Activated effector memory CD4-positive, alpha-beta T cell treated with Interleukin-2 at 50 U/mL for 16 hours (primary cell): Measurements from ENCODE around the gene CRIP1.

Experiments
- DNase-seq: peaks from one replicate; pipeline ENCODE4 v3.0.0-alpha.2; 2020

Gene CRIP1

DNA sequence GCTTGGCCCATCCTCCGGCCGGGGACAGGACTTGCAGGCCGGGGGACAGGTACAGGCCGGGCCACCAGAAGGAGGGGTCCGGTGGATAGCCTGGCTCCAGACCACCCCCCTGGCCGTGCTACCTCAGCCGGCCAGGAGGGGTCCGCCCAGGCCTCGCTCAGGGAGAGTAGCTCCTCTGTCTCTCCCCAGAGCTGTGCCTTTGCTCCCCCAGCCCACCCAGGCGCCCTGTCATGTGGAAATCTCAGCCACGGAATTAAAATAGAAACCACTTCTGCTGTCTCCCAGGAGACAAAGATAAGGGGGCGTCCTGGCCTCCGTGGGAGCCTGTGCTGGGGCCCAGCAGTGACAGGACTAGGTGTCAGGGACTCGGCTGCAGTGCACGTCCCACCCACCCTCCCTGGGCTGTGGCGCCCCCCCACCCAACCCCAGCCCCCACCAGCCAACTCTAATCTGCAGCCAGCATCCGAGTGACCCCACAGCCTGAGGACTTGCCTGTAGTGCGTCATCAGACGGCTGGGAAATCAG is 15.3 kb upstream of the CRIP1 start:
- no peak for DNase-seq

DNA sequence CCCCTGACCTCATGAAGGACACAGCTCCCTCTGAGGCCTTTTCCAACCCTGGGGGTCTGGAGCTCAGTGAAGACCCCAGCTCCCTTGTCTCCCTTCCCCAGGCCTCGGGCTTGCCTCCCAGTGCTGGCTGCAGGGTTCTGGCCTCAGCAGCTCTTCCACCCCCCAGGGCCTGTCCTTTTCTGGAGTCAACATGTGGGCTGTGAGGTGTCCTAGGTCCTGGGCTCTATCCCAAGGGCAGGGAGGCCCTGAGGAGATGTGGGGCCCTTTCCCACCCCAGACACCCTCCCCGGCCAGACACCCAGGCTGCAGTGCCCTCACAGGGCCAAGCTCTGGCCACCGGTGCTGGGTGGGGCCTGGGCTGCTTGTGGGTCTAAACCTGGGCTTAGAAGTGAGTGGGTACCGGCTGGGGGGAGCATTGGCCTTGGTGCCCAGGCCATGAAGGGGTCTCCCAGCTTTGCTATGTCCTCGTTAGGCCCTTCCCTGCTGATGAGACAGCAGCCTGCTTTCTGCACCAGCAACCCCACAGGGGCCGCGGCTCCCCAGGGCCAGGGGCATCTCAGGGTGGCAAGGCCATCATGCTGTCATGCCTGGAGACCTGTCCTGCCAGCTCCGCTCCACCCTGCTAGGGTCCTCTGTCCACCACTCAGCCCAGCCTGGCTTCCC is 14.7 kb upstream of the CRIP1 start:
- no peak for DNase-seq

DNA sequence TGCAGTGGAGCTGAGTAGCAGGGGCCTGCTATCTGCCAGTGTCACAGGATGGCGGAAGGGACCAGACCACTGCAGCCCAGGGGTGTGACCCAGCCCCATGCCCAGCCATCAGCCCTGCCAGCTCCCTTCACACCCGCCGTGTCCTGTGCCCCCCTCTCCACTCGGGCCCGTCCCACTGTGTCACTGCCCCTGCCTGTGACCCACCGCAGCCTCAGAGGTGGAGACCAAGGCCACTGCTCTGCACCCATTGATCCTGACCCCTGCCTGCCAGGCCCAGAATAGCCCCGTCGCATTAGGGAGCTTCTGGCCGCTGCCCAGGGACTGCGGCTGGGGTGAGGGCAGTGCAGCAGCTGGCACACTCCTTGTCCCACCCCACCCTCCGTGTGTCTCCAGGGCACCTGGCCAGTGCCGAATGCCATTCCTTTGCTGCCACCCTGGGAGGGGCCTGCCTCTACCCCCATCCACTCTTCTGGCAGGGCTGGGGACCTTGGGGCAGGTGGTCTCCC is 14.1 kb upstream of the CRIP1 start:
- no peak for DNase-seq

DNA sequence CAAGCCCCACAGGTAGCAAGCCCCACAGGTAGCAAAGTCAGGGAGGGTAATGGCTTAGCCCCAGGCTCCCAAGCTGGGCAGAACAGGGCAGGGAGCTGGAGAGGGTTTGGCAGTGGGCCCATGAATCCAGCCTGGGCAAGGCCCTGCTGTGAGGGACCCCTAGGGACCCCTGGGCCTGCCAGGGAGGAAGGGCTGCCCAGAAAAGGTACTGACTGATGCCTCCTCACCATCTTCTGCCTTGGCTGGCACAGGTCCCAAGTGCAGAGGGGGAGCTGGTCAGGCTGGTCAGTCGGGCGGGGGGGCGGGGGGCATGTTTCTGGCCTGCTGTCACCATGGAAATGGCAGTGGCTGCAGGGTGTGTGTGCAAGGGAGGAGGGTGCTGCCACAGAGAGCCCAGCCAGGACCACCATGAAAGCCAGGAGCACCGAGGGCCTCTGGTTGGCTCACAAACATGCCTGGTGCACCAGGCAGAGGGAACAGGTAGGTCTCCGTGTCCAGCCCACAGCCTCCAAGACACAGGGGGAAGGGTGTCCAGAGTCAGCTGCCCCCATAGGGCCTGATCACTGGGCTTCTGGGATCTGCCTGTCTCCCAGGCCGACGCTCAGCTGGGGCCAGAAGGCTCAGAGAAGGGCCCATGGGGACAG is 13.5 kb upstream of the CRIP1 start:
- DNase-seq: no peak

DNA sequence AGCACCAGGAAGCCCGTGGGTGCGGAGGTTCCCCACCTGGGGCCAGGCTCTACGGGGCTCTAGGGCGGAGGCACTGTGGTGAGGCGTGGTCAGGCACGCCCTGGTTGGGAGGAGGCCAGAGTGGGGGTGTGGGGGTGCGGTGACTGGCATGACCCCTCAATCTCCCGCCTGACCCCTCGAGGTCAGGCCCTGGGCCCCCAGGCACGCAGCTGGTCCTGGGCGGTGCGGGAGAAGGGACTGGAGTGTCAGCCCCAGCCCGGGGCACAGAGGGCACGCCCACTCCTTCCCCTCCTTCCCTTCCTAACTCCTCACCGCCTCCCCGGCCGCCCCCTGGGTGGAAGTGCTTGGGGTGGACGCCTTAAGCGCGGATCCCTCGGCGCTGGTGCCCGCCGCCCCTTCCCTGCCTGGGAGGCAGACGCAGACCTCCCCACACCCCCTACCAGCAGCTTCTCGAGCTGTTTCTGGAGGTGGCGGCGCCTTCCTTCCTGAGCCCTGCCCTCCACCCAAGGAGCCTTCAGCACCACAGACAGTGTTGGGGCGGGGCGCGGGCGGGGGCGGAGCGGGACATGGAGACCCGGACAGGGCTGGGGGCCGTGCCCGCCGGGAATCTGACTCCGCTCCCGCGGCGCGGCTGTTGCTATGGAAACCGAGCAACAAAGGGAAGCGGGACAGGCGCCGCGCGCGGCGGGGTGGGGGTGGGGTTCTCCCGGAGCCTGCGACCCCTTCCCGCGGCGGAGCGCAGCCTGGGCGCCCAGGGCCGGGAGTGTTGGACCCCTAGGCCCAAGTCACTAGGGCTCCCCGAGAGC is 12.8 kb upstream of the CRIP1 start:
- peak; percentile 68 for DNase-seq

DNA sequence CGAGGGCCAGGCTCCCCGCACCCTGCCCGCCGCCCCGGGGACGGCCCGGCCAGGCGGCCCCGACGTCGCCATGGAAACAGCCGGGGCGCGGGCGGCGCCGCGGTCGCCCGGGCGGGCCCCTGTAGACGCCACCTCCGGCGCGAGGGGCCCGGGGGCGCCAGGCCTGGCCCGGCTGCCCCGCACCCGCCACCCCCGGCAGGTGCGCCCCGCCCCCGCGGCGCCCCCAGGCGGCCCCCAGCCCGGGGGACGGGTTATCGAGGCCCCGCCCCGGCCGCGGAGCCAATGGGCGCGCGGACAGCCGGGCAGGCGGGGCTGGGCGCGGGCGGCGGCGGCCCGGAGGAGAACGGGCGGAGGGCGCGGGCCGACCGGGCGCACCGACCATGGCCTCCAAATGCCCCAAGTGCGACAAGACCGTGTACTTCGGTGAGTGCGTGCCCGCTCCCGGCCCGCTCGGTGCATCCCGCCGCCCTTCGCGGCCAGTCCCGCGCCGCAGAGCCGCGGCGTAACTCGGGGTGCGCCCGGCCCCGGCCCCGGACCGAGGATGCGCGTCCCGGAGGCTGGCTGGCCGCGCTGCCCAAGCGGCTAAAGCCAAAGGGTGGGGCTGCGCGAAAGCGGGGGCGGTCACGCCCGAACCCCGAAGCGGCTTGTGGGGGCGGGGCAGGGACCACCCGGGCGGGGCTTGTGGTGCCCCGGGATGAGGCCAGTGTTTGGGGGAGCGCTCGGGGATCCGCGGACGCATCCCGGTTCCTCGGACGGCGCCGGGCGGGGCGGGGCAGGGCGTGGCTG is 12.0 kb upstream of the CRIP1 start, which contains the start of gene CRIP2:
CRIP2 (plus strand) TSS at position 339 of the 786 bp plus-strand sequence; CDS start at position 381, 42 bp downstream.
- DNase-seq: no peak

DNA sequence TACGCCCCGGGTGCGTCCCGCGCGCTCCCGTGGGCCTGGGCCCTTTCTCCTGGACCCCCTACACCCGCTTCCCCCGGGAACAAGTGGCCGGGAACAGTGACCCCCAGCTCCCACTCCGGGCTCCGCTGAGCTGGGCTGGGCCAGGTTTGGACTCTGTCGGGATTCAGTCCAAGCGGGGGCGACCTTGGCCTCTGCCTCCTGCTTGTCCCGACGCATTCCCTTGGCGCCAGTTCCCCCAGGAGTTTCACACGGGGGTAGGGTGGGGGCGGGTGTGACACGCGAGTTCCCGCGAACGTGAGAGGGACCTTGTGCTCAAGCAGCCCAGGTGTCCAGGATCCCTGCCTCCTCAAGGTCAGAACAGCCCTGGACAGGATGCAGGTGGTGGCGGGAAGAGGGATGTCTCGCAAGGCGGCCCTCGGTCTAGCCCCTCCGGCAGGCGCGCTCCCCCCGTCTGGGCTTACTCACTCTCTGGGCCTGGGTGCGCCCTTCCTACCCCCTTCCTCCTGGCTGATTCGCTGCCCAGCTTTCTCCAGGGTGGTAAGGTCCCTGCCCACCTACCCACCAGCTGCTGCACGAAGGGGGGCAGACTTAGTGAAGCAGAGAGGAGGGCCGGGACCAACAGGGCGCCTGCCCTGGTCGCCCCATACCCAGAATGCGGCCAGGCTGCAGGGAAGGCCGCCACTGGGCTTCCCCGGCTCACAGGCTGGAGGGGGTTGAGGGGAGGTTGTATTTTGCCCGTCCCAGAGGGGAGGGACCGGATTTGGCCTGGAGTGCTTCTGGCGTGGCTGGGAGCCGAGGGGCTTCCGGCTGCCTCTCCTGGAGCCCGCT is 11.2 kb upstream of the CRIP1 start:
- no peak for DNase-seq

DNA sequence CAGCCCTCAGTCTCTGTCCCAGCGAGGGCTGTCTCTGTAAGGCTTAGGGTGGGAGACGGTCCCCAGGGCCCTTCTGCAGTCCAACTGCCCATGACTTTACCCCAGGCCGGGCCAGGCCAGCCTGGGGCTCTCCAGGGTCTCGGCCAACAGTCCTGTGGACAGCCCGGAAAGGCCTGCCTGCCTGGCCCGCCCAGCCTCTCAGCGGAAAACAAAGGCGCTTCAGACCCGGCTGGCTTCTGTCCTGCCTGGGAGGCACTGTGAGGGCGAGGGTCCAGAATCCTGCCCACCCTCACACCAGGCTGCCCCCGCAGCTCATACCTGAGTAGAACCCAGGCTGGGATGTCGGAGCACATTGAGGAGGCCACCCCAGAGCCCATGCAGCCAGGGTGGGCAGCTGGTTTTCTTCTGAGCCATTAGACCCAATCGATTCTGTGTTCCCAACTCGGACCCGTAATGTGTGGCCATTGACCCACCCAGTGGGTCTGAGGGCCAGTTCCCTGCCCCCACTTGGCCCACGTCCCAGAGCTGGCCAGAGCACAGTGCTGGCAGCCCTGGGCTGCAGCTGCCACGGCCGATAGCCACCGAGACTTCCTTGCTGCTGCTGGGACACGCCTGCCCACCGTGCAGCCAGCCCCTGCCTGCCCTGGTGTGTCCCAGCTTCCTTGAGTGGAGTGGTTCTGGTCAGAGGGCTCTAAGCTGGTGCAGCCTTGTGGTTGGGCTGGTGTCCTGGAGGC is 10.4 kb upstream of the CRIP1 start:
- DNase-seq: no peak

DNA sequence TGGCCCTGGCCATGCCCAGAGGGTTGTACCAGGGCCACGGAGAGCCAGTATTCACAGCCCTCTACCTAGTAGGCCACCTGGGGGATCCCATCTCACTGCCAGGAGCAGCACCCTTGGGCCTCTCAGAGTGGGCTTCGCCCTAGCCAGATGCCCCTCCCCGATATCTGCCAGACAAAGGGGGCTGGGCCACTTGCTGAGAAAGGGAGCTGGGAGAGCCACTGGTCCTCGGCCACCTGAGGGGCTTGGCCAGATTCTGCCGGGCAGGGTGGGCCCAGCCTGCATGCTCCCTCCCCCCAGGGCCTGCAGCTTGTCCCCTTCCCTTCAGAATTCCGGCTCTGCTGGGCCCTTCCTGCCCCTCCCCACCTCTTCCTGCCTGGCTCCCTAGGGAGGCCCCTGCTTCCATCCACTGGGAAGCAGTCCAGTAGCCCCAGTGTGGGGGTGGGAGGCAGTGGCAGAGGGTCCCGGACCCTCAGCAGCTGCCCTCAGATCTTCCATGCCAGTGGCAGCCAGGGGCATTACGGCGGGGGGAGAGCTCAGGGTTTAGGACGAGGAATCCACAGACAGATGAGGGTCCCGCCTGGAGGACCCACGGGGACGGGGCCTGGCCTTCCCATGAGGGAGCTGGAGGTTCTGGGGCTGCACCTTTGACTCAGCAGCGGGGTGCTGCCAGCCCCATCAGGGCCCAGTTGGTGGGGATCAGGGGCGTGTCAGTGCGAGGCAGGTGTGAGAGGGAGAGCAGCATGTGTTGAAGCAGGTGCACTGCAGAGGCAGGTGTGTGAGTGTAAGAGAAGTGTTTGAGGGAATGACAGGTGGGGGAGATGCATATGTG is 9.6 kb upstream of the CRIP1 start:
- no peak for DNase-seq

DNA sequence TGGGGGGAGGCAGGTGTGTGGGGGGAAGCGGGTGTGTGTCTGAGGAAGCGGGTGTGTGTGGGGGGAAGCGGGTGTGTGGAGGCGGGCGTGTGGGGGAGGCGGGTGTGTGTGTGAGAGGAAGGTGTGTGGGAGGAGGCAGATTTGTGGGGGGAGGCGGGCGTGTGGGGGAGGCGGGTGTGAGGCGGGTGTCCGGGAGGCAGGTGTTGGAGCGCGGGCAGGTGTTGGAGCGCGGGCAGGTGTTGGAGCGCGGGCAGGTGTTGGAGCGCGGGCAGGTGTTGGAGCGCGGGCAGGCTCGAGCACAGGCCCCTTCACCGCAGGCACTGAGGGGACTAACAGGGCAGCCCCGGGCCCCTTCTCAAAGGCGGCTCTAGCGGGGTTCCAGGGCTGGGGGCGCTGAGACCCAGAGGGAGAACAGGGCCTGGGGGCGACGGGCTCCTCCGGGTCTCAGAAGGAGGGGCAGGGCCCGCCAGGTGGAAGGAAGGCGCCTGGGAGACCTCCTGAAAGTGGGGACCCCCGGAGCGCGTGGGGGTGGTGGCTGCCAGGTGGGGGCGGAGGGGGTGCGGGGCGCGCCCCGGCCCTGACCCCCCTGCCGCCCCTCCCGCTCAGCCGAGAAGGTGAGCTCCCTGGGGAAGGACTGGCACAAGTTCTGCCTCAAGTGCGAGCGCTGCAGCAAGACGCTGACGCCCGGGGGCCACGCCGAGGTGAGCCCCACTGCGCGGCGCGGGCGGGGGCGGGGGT is 8.9 kb upstream of the CRIP1 start:
- DNase-seq: peak; percentile 48

DNA sequence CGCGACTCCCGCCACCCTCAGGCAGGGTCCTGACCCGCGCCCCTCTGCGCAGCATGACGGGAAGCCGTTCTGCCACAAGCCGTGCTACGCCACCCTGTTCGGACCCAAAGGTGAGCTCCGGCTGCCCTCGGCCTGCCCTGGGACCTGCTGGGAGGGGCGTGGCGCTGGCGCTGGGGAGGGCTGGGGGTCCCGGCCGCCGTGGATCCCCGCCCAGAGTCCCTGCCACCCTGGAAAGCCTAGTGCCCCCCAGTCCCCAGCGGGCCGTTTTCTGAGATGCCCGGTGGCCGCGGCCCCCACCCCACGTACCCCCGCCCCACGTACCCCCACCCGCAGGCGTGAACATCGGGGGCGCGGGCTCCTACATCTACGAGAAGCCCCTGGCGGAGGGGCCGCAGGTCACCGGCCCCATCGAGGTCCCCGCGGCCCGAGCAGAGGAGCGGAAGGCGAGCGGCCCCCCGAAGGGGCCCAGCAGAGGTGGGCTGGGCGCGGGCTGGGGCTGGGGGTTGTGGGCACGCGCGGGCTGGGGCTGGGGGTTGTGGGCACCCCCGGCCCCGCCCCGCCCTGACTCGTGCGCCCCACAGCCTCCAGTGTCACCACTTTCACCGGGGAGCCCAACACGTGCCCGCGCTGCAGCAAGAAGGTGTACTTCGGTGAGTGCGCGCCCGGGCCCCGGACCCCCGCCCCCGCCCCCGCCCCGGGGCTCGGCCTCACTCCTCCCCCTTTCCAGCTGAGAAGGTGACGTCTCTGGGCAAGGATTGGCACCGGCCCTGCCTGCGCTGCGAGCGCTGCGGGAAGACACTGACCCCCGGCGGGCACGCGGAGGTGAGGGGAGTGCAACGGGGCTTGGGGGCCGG is 8.1 kb upstream of the CRIP1 start:
- no peak for DNase-seq

DNA sequence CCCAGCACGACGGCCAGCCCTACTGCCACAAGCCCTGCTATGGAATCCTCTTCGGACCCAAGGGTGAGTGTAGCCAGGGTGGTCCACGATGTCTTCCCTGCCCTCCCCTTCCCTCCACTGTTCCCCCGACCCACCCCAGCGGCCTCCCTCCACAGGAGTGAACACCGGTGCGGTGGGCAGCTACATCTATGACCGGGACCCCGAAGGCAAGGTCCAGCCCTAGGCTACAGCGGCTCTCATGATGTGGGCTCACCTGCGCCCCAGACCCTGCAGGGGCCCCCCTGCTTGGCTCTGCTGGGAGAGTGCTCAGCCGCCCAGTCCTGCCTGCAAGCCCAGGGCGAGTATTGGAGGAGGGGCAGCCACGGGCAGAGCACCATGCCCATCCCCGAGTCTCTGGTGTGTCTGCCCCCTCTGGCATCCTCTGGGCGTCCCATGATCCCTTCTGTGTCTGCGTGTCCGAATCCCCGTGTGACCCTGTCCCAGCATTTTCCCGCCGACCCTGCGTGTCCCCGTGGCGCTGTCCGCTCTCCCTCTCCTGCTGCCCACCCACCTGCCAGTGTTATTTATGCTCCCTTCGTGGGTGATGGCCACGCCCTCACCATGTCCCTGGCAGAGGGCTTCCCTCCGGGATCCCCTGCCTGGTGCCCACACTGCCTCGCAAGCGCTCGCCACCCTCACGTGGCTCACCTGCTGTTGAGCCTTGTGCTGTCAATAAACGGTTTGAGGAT is 7.1 kb upstream of the CRIP1 start:
- DNase-seq: no peak

DNA sequence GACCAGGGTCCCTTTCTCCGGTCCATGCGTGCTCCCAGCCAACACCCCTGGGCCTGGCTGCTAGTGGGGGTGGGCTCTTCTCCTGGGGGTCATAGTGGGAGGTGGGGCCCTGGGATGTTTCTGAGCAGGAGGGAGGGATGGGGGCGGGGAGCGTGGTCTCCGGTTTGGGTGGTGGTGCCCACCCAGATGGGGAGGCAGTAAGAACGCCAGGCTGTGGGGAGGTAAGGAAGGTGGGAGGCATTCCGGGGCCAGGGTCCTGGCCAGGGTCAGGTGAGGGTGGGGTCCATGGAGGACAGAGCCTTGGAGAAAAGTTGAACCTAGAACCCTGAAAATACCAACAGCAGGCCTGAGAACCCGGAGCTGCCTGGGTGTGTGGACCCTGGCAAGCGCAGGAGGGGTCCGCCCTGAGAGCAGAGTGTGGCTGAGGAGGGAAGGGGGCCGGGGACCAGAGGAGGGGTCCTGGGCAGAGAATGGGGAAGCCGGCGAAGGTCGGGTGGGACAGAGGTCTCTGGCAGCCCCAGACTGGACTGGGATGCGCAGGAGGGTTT is 6.4 kb upstream of the CRIP1 start:
- DNase-seq: no peak

DNA sequence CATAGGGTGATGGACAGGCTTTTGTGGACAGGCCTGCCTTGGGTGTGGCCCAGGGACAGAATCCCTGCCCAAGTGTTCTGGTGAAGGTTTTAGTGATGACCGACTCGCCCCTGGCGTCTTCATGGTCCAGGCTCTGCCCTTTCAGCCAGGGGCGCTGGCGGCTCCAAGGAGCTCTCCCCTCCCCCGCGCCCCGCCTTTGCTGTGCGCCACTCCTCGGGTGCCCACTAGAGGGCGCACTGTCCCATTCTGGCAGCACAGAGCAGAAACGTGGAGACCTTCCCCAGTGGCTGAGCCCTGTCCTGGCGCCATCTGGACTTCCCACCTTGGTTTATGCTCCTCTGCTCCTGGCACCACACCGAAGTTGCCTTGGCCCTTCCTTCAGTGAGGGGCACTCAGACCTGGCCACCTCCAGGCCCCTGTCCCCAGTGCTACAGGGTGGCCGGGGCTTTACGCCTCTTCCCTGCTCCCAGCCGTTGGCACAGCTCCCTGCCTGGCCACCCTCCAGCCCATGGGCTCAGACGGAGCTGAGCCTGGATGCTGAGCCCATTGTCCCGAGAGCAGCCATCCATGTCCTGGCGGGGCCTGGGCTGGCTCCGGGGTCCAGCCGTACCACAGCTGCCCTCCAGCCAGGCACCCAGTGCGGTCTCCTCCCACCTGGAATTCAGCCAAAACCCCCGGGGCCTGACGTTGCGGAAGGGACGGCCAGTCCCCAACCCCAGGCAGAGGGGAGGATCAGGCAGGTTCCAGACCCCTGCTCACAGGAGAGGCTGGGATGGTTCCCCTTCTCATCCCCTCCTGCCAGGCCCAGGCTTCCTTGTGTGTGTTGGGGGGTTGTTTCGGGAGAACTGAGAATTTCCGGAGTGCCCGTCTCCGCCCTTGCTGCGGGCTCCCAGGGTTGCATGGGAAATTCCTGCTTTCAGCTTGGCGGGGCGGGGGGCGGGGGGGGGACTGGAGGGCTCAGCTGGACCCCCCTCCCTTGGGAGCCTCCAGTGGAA is 5.6 kb upstream of the CRIP1 start:
- DNase-seq: peak; percentile 81

DNA sequence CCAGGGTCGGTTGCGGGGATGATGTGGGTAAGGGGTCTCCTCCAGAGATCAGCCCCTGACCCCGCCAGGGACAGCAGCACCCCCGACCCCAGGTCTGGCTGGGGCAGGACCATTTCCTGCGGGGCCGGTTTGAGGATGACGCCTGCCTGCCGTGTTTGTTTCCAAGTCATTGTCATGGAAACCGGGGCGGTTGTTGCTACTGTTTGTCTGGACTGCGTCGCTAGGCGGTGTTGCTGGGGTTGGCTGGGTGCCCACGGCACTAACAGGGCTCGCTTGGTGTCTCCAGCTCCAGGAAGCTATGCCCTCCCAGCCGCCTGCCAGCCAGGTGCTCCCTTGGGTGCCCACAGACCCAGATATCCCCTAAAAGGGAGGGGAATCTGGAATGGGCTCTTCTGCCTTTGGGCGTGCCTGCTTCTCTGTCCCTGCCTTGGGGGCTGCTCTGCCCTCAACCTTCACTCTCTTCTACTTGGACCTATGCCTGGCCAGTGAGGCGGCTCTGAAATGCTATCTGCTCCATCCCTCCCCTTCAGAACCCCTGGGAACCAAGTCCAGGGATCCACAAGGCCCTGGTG is 4.7 kb upstream of the CRIP1 start:
- DNase-seq: peak; percentile 89
